AG09319 (cell line): Measurements from ENCODE around the gene SPEF1.

Experiments used
- DNase-seq: peaks from one replicate; pipeline ENCODE4 v3.0.0-alpha.2; 2010; ENCODE audit warnings: low read depth; ENCODE audit errors: extremely low read depth
- TF ChIP-seq, protein P1 (sequence below): IDR thresholded peaks from 2 replicates; pipeline ENCODE4 v1.5.1; 2011; ENCODE audit warnings: low read depth, mild to moderate bottlenecking, inconsistent platforms, low read length, moderate library complexity

SPEF1 gene

GRCh38 chr20:3743251-3743650 is 38.0 kb downstream of the SPEF1 start:
- DNase-seq: no peak

GRCh38 chr20:3741836-3742458 is 39.3 kb downstream of the SPEF1 start:
- TF ChIP-seq, protein P1, sequence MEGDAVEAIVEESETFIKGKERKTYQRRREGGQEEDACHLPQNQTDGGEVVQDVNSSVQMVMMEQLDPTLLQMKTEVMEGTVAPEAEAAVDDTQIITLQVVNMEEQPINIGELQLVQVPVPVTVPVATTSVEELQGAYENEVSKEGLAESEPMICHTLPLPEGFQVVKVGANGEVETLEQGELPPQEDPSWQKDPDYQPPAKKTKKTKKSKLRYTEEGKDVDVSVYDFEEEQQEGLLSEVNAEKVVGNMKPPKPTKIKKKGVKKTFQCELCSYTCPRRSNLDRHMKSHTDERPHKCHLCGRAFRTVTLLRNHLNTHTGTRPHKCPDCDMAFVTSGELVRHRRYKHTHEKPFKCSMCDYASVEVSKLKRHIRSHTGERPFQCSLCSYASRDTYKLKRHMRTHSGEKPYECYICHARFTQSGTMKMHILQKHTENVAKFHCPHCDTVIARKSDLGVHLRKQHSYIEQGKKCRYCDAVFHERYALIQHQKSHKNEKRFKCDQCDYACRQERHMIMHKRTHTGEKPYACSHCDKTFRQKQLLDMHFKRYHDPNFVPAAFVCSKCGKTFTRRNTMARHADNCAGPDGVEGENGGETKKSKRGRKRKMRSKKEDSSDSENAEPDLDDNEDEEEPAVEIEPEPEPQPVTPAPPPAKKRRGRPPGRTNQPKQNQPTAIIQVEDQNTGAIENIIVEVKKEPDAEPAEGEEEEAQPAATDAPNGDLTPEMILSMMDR: no peak
- DNase-seq: no peak

More at GRCh38 chr20:3743251-3743650, 38.0 kb downstream of the SPEF1 start:
- TF ChIP-seq, protein P1: no peak

DNA sequence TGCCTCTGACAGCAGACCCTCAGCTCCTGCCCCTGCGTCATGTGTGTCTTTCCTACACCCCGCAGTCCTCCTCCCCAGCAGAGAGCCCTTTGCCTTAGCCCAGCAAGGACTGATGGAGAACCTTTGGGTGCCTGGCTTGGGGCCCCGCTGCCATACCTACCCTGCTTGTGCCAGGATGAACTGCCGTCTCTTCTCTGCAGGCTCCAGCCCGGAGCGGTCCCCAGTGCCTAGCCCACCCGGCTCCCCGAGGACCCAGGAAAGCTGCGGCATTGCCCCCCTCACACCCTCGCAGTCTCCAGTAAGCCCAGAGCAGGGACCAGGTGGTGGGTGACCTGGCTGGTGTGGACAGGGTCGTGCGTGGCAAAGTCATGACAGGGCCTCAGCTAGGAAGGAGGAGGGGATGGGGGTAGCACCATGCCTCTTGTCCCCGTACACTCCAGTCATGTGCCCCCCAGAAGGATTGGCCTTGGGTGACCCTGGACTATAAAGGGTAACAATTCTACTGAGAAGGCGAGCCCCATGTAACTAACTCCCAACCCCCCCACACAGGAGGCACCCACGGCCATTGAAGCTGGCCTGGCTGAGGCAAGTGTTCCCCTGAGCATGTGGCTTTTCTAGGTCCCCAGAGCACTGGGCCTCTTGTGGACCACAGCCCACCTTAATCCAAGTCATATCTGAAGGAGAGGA is 40.5 kb downstream of the SPEF1 start:
- no peak for DNase-seq
- TF ChIP-seq, protein P1: no peak

- DNase-seq: no peak
- TF ChIP-seq, protein P1: no peak
Measured at GRCh38 chr20:3739926-3740451, 41.3 kb downstream of the SPEF1 start.

DNA sequence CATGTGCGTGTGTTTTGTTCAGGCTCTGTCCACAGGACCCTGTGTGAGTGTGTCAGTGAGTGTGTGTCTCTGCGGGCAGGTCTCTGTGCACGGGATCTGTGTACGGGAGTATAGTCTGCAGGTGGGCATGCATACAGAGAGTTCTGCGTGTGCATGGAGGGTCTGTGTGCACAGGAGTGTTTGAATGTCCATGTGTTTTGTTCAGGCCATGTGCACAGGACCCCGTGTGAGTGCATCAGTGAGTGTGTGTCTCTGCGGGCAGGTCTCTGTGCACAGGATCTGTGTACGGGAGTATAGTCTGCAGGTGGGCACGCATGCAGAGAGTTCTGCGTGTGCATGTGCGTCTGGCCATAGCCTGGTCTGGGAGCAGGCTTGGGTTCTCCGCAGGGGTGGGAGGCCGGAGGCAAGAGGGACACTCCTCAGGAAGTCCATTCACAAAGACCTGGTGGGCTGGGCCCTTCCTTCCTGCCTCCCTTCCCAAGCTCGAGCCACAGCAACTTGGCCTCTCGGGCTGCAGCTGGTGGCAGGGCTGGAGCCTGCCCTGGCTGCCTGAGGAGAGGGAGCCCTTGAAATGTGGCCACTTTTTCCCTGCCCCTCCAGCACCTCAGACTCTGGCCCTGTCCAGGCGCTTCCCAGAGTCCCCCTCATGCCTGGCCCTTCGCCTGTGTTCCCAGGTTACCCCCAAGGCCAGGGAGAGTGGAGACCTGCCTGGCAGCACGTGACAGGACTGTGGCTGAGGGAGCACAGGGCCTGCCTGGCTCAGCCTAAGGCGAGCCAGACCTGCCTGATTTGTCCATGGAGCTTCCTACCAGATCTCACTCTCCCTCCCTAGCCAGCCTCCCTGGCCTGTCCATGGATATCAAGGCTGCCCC is 42.0 kb downstream of the SPEF1 start:
- TF ChIP-seq, protein P1: no peak
- no peak for DNase-seq

DNA sequence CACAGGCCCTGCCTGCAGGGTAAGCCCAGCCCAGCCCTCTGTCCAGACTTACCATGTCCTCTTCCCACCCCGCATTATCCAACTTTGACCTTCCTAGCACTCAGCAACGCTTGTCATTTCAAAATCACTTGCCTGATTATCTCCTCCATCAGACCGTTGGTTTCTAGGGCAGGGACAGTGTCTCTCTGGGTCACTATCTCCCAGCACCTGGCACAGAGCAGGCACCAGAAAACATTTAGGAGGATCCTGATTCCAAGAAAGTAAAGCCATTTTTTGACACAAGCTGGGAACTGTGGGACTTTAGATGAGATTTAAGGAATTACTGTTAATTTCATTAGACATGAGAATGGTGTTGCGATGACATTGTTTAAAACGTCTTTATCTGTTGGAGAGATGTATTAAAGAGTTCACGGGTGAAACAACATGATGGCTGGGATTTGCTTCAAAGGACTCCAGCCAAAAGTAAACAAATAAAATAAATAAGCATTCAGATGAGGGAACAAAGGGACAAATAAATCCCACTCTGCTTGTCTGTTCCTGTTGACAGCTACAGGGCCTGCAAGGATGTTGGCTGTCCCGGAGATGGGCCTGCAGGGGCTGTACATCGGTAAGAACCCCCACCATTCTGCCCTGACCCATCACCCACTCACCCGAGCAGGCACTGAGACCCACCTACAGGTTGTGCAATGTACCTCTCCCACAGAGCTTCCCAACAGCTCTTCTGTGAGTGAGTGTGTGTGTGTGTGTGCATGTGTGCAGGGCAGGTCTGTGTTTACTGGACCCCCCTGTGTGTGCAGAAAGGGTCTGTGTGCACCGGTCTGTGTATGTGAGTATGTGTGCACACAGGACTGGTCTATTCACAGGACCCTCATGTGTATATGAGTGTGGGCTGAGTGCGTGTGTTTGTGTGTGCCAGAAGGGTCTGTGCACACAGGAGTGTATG is 42.9 kb downstream of the SPEF1 start:
- TF ChIP-seq, protein P1: no peak

More for the DNA sequence above, 42.9 kb downstream of the SPEF1 start:
- DNase-seq: no peak
